ENCODE data around the gene CHL1.
A peak's percentile ranks its signal among the peaks of the same experiment; 100 is the strongest.

The CHL1 gene

GRCh38 chr3:274927-275326, 78.4 kb downstream of the CHL1 start:
- no peak for TF ChIP-seq CTCF (IDR thresholded peaks at IDR 0.05; ENCODE audit: low read length)
- TF ChIP-seq EZH2 (IDR thresholded peaks at IDR 0.05; ENCODE audit: borderline replicate concordance, low read length) = no peak
- H3K27ac ChIP-seq (ENCODE audit: low read depth, low read length, poor library complexity, severe bottlenecking) = peak overlapping the region; percentile 80
- no peak overlapping the region for H2AFZ ChIP-seq (ENCODE audit: low read length)

GRCh38 chr3:277873-278272, 81.3 kb downstream of the CHL1 start:
- H3K9ac ChIP-seq (ENCODE audit: low read length) = peak overlapping the region; percentile 56
- H2AFZ ChIP-seq (ENCODE audit: low read length) = no peak overlapping the region
- H3K36me3 ChIP-seq (ENCODE audit: insufficient read depth, low read length) = peaks cover 4% of the 10 kb centered on the region
- no peaks in the 10 kb centered on the region for H3K9me2 ChIP-seq (ENCODE audit: low read depth, low read length)
- peak overlapping the region; percentile 98 for H3K27ac ChIP-seq (ENCODE audit: low read depth, low read length, poor library complexity, severe bottlenecking)
- H3F3A ChIP-seq (ENCODE audit: insufficient read depth, low read length) = 0 out of 2 replicates have a peak, but pooled peaks cover 6% of the 10 kb centered on the region
- no peaks in the 10 kb centered on the region; the same call in 1 of the 2 replicates for H3K79me2 ChIP-seq (ENCODE audit: insufficient read depth, low read length)
- H3K9me3 ChIP-seq (ENCODE audit: low read length) = peaks cover 5% of the 10 kb centered on the region; the same call in 1 of the 2 replicates
- peaks cover 80% of the 10 kb centered on the region for H3K4me1 ChIP-seq (ENCODE audit: insufficient read depth, low read length, severe bottlenecking)
- H4K20me1 ChIP-seq (ENCODE audit: insufficient read depth, low read length) = no peaks in the 10 kb centered on the region
- no peaks in the 10 kb centered on the region for H3K27me3 ChIP-seq (ENCODE audit: insufficient read depth, low read length)
- no peak for TF ChIP-seq CTCF (IDR thresholded peaks at IDR 0.05; ENCODE audit: low read length)
- TF ChIP-seq EZH2 (IDR thresholded peaks at IDR 0.05; ENCODE audit: borderline replicate concordance, low read length) = no peak
- peak overlapping the region; percentile 53 for H3K4me3 ChIP-seq (ENCODE audit: low read depth, low read length, poor library complexity, severe bottlenecking)
- peak overlapping the region; percentile 64 for H3K4me2 ChIP-seq (ENCODE audit: low read length)

More at GRCh38 chr3:274927-275326, 78.4 kb downstream of the CHL1 start:
- H3F3A ChIP-seq (ENCODE audit: insufficient read depth, low read length) = 0 out of 2 replicates have a peak, but pooled peaks cover 6% of the 10 kb centered on the region
- H3K9ac ChIP-seq (ENCODE audit: low read length) = peak overlapping the region; percentile 8; the same call in 1 of the 2 replicates
- peak overlapping the region; percentile 46; the same call in 1 of the 2 replicates for H3K4me2 ChIP-seq (ENCODE audit: low read length)
- H3K79me2 ChIP-seq (ENCODE audit: insufficient read depth, low read length) = no peaks in the 10 kb centered on the region
- H4K20me1 ChIP-seq (ENCODE audit: insufficient read depth, low read length) = no peaks in the 10 kb centered on the region
- no peaks in the 10 kb centered on the region for H3K9me3 ChIP-seq (ENCODE audit: low read length)
- H3K27me3 ChIP-seq (ENCODE audit: insufficient read depth, low read length) = no peaks in the 10 kb centered on the region
- no peak overlapping the region for H3K4me3 ChIP-seq (ENCODE audit: low read depth, low read length, poor library complexity, severe bottlenecking)
- peaks cover 95% of the 10 kb centered on the region for H3K4me1 ChIP-seq (ENCODE audit: insufficient read depth, low read length, severe bottlenecking)
- no peaks in the 10 kb centered on the region for H3K9me2 ChIP-seq (ENCODE audit: low read depth, low read length)
- no peaks in the 10 kb centered on the region for H3K36me3 ChIP-seq (ENCODE audit: insufficient read depth, low read length)

GRCh38 chr3:278300-279064, 81.9 kb downstream of the CHL1 start:
- Histone ChIP-seq H3K4me1 (ENCODE audit: insufficient read depth, low read length, severe bottlenecking) (peaks cover 74% of the 10 kb centered on the region), H4K20me1 (ENCODE audit: insufficient read depth, low read length) (no peaks in the 10 kb centered on the region), H3K79me2 (ENCODE audit: insufficient read depth, low read length) (no peaks in the 10 kb centered on the region; the same call in 1 of the 2 replicates), H3K27me3 (ENCODE audit: insufficient read depth, low read length) (no peaks in the 10 kb centered on the region), H3K4me3 (ENCODE audit: low read depth, low read length, poor library complexity, severe bottlenecking) (peak overlapping the region; percentile 53), H3F3A (ENCODE audit: insufficient read depth, low read length) (0 out of 2 replicates have a peak, but pooled peaks cover 6% of the 10 kb centered on the region), H3K9me3 (ENCODE audit: low read length) (peaks cover 7% of the 10 kb centered on the region; the same call in 1 of the 2 replicates), H3K27ac (ENCODE audit: low read depth, low read length, poor library complexity, severe bottlenecking) (peak overlapping the region; percentile 98), H3K9ac (ENCODE audit: low read length) (peak overlapping the region; percentile 66), H3K9me2 (ENCODE audit: low read depth, low read length) (no peaks in the 10 kb centered on the region), H2AFZ (ENCODE audit: low read length) (no peak overlapping the region), H3K36me3 (ENCODE audit: insufficient read depth, low read length) (peaks cover 8% of the 10 kb centered on the region), H3K4me2 (ENCODE audit: low read length) (peak overlapping the region; percentile 64)
- no peak for TF ChIP-seq CTCF (IDR thresholded peaks at IDR 0.05; ENCODE audit: low read length)
- no peak for TF ChIP-seq EZH2 (IDR thresholded peaks at IDR 0.05; ENCODE audit: borderline replicate concordance, low read length)
